ENCODE measurements around the gene TSPAN14. TPM values are rescaled to one million over a fixed set of nuclear protein-coding genes. Genes with fewer than 3 reads are reported as not detected.

TSPAN14 gene
- total and polyA plus RNA-seq, 12 donors: 13.1 to 112 (median 45.5) TPM

DNA sequence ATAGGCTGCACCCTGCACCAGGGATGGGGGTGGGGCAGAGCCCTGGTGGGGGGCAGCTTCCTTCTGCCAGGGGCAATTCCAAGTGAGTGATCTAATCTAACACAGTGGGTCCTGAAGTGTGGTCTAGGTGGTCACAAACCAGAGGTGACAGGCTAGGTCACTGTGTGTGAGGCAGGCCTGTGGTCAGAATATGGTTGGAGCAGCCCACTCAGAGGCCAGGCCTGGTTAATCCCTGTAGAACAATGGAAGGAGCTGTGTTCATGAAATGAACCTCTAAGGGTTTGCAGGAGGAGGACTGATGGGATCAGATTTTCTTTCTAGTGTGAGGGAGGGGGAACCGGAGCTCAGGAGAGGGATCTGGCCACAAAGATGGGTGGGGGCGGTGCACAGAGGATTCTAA is 10.0 kb upstream of the TSPAN14 start:
- H3K27ac ChIP-seq: peak overlapping the region in 1 of 5 donors; percentile 63
- intact Hi-C loops (cut with DNase I): loop anchor here (2.0 to 5.0 kb wide), 3 partner anchors 57 to 62 kb away; no protein-coding TSS in a partner anchor
- H3K36me3 ChIP-seq (replicated peaks in 1 of 2): no peaks in the 10 kb centered on the region
- H3K9me3 ChIP-seq (replicated peaks in 1 of 3): no peaks in the 10 kb centered on the region
- no peak overlapping the region for H3K4me3 ChIP-seq
- no peaks in the 10 kb centered on the region for H3K27me3 ChIP-seq
- DNase-seq: no peak
- H3K4me1 ChIP-seq (replicated peaks in 1 of 2): peaks cover 0 to 4% of the 10 kb centered on the region in 2 donors
- 46 to 79% (median 62%) methylated on average over 2 of the region's 2 CpGs for WGBS, 4 donors
- no peak for TF ChIP-seq CTCF (IDR thresholded peaks at IDR 0.05)
- TF ChIP-seq POLR2A (IDR thresholded peaks at IDR 0.05): no peak

- Histone ChIP-seq H3K36me3 (replicated peaks in 1 of 2) (no peaks in the 10 kb centered on the region), H3K27ac (peak overlapping the region in 1 of 5 donors; percentile 34), H3K4me1 (replicated peaks in 1 of 2) (peaks cover 0 to 4% of the 10 kb centered on the region in 2 donors), H3K27me3 (no peaks in the 10 kb centered on the region), H3K4me3 (no peak overlapping the region), H3K9me3 (replicated peaks in 1 of 3) (no peaks in the 10 kb centered on the region)
- intact Hi-C loops (cut with DNase I): loop anchor here (2.0 to 5.0 kb wide), 3 partner anchors 56 to 62 kb away; no protein-coding TSS in a partner anchor
- DNase-seq: peak; percentile 66 to 86 (median 76)
- 6 to 21% (median 19%) methylated on average over 7 to 11 of the region's 11 CpGs for WGBS, 4 donors
- peak in 5 of 6 experiments; percentile 36 to 98 (median 70) for TF ChIP-seq CTCF (IDR thresholded peaks at IDR 0.05)
- no peak for TF ChIP-seq POLR2A (IDR thresholded peaks at IDR 0.05)
Observed at GRCh38 chr10:80444646-80445319, 9.3 kb upstream of the TSPAN14 start.

- TF ChIP-seq CTCF (IDR thresholded peaks at IDR 0.05): no peak
- TF ChIP-seq POLR2A (IDR thresholded peaks at IDR 0.05): no peak
- WGBS, 4 donors: 70 to 84% (median 71%) methylated on average over 7 of the region's 7 CpGs
- Histone ChIP-seq H3K9me3 (replicated peaks in 1 of 3) (no peaks in the 10 kb centered on the region), H3K4me1 (replicated peaks in 1 of 2) (peaks cover 0 to 4% of the 10 kb centered on the region in 2 donors), H3K27me3 (no peaks in the 10 kb centered on the region), H3K27ac (no peak overlapping the region), H3K36me3 (replicated peaks in 1 of 2) (no peaks in the 10 kb centered on the region), H3K4me3 (no peak overlapping the region)
- no peak for DNase-seq
- intact Hi-C loops (cut with DNase I): no loop called here
Observed at GRCh38 chr10:80447436-80448190, 6.5 kb upstream of the TSPAN14 start.

GRCh38 chr10:80448209-80448942 is 5.7 kb upstream of the TSPAN14 start:
- no peak for TF ChIP-seq POLR2A (IDR thresholded peaks at IDR 0.05)
- TF ChIP-seq CTCF (IDR thresholded peaks at IDR 0.05): no peak
- WGBS, 4 donors: 92 to 94% (median 93%) methylated on average over 4 of the region's 4 CpGs
- no peak overlapping the region for H3K27ac ChIP-seq
- H3K9me3 ChIP-seq (replicated peaks in 1 of 3): no peaks in the 10 kb centered on the region
- H3K27me3 ChIP-seq: no peaks in the 10 kb centered on the region
- no peak for DNase-seq
- no peaks in the 10 kb centered on the region for H3K36me3 ChIP-seq (replicated peaks in 1 of 2)
- intact Hi-C loops (cut with DNase I): no loop called here
- H3K4me1 ChIP-seq (replicated peaks in 1 of 2): peaks cover 0 to 5% of the 10 kb centered on the region in 2 donors
- no peak overlapping the region for H3K4me3 ChIP-seq

Measured in adrenal gland (tissue), 12 donors.